ENCODE results near the gene PACC1. TPM values are rescaled to one million over a fixed set of nuclear protein-coding genes. Genes with fewer than 3 reads are reported as not detected.

The PACC1 gene
- total RNA-seq, 4 donors from 2014 or later = 2.4 to 16.0 (median 8.8) TPM

DNA sequence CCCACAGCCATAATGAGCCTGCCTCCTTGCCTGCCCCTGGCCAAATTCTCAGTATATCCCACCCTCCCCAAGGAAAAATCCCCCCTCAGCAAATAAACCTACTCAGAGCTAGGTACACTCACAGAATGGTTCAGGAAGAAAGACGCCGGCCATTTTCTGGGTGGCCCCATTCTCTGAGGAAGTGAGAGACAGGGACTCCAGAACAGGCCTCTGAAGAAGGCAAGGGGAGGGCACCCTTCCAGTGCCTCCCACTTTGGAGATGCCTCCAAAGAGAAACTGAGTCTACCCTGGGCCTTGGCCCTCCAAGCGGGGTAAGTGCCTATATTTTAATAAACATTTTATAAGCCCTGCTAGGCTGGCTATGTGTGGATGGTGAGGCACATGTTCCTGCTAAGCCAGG, 2.3 kb downstream of the PACC1 start:
- TF ChIP-seq, protein P1, sequence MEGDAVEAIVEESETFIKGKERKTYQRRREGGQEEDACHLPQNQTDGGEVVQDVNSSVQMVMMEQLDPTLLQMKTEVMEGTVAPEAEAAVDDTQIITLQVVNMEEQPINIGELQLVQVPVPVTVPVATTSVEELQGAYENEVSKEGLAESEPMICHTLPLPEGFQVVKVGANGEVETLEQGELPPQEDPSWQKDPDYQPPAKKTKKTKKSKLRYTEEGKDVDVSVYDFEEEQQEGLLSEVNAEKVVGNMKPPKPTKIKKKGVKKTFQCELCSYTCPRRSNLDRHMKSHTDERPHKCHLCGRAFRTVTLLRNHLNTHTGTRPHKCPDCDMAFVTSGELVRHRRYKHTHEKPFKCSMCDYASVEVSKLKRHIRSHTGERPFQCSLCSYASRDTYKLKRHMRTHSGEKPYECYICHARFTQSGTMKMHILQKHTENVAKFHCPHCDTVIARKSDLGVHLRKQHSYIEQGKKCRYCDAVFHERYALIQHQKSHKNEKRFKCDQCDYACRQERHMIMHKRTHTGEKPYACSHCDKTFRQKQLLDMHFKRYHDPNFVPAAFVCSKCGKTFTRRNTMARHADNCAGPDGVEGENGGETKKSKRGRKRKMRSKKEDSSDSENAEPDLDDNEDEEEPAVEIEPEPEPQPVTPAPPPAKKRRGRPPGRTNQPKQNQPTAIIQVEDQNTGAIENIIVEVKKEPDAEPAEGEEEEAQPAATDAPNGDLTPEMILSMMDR (IDR thresholded peaks at IDR 0.05; ENCODE audit: low read depth) = no peak

DNA sequence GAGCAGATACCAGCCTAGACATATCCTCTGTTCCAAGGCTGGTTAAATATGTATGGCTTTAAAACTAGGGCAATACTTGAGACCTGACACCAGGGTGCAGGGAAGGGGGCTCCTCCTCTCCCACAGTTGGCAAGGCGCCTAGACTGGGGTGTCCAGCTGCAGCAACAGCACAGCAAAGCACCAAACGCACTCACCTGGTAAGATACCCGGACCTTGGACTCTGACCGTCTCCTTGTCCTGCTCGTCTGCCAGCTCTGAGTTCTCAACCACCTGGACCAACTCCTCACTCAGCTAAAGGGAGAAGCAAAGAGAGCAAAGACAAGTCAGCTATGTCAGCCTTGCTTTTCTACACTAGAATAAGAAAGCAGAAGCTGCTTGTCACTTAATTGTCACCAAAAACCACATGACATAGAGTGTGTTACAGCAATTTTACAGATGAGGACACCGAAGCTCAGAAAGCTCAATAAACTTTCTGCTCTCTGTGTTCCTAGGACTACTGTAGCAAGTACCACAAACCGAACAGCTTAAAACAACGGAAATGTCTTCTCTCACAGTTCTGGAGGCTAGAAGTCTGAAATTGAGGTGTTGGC, 4.4 kb downstream of the PACC1 start:
- TF ChIP-seq, protein P1 (IDR thresholded peaks at IDR 0.05; ENCODE audit: low read depth) = no peak

DNA sequence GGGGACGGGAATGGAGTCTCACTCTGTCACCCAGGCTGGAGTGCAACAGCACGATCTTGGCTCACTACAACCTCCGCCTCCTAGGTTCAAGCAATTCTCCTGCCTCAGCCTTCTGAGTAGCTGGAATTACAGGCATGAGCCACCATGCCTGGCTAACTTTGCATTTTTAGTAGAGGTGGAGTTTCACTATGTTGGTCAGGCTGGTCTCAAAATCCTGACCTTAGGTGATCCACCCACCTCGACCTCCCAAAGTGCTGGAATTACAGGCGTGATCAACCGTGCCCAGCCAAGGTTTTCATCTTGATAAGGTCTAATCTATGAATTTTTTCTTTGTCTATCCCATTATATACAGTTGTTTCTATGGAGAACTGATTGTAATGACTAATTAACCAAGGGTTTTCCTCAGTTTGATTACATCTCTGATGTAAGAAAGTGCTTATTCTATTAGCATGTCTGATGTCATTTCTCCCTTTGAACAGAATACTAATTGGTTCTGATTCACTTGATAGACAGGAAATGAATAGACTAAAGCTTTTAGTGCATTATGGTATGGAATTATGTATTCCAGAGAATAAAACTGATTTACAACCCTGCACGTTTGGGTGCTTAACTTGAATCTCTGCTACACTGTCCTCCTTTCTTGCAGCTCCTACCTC, 11.9 kb downstream of the PACC1 start:
- TF ChIP-seq, protein P1 (IDR thresholded peaks at IDR 0.05; ENCODE audit: low read depth) = no peak

DNA sequence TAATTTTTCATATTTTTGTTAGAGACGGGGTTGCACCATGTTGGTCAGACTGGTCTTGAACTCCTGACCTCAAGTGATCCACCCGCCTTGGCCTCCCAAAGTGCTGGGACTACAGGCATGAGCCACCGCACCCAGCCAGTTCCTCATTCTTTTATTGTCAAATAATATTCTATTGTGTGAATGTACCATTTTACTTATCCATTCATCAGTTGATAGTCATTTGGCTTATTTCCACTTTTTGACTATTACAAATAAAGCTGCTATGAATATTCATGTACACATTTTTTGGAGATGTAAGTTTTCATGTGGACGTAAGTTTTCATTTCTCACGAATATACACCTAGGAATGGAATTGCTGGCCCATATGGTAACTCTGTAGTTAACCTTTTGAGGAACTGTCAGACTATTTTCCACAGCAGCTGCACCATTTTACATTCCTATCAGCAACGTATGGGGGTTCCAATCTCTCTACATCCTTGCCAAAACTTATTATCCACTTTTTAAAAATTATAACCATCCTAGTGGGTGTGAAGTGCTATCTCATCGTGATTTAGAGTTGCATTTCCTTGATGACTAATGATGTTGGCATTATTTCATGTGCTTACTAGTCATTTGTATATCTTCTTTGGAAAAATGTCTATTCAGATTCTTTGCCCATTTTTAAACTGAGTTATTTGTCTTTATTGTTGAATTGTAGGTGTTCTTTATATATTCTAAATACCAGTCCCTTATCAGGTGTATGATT, 12.7 kb downstream of the PACC1 start:
- TF ChIP-seq, protein P1 (IDR thresholded peaks at IDR 0.05; ENCODE audit: low read depth) = no peak

DNA sequence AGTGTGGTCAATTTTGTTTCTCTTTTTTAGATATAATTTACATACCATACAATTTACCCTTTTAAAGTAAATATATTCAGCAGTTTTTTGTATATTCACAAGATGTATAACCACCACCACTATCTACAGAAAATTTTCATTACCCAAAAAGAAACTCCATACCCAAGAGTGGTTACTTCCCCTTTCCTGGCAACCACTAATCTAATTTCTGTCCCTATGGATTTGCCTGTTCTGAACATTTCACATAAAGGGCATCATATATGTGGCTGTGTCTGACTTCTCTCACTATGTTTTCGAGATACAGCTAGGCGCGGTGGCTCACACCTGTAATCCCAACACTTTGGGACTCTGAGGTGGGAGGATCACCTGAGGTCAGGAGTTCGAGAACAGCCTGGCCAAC, 13.6 kb downstream of the PACC1 start:
- TF ChIP-seq, protein P1 (IDR thresholded peaks at IDR 0.05; ENCODE audit: low read depth) = no peak

DNA sequence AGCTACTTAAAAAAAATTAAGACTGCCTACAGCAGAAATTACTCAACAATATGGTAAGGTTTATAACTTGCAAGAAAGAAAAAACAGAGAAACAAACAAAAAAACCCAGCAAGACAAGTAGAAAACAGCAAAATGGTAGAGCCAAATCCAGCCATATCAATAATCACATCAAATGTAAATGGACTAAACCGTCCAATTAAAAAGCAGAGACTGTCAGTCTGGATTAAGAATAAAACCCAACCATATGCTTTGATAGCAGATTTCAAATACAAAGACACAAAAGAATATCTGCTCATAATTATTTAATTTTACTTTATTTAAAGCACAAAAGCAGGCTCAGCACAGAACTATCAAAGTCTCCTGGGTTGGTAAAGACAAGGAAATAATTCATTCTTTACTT, 17.5 kb downstream of the PACC1 start:
- TF ChIP-seq, protein P1 (IDR thresholded peaks at IDR 0.05; ENCODE audit: low read depth) = no peak

DNA sequence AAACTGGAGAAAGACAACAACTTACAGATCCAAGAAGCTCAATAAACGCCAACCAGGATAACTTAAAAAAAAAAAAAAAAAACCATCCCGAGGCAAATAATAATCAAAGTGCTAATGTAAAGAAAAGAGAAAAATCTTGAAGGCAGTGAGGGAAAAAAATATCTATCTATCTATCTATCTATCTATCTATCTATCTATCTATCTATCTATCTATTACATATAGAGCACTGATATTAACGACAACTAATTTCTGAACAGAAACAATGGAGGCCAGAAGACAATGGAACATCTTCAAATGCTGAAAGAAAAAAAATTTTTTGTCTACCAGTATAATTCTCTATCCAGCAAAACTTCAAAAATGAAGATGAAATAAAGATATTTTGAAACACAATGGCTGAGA, 18.0 kb downstream of the PACC1 start:
- TF ChIP-seq, protein P1 (IDR thresholded peaks at IDR 0.05; ENCODE audit: low read depth) = no peak

All from subcutaneous adipose tissue (tissue), 4 donors.